NCI-H128 (cell line): ENCODE results near the gene STBD1.
"Not testable (repeated sequence)": the region's sequence is repeated elsewhere in the genome, so short reads cannot be mapped to it uniquely, and the experiment has no call there.

ENCODE experiments used
- DNase-seq: peaks from one replicate; lab custom pipeline; 2025; ENCODE audit not compliant: unreplicated experiment; lab: John Stamatoyannopoulos, UW

Gene STBD1

GRCh38 chr4:76315267-76315918 lies 8.9 kb downstream of the STBD1 start:
- no peak for DNase-seq

DNA sequence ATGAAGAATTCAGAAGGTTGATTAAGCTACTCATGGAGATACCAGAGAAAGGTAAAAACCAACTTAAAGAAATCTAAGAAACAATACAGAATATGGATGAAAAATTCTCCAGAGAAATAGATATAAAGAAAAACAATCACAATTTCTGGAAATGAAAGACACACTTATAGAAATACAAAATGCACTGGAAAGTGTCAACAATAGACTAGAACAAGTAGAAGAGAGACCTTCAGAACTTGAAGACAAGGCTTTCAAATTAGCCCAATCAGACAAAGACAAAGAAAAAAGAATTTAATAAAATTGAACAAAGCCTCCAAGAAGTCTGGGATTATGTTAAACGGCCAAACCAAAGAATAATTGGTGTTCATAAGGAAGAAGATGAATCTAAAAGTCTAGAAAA lies 9.6 kb downstream of the STBD1 start:
- DNase-seq, result no peak

- DNase-seq, result no peak
Measured at GRCh38 chr4:76322236-76322635, 15.7 kb downstream of the STBD1 start.

DNA sequence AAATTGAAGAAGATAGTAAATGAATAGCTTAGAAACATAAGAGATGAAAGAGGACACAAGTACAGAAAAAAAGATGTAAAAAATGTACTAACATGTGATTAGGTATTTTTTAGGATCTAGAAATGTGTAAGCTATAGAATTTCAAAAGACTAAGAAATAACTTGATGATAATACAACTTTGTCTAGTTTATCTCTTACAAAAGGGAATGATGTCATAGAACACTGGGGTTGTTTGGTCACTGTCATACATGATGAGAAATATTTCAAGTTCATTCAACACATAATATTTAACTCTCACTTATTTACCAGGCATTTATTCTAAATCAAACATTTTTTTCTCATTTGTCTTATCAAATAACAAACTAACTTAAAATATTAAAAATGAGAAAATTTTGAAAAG lies 18.5 kb downstream of the STBD1 start:
- no peak for DNase-seq

GRCh38 chr4:76326515-76326914 lies 20.0 kb downstream of the STBD1 start:
- no peak for DNase-seq

DNA sequence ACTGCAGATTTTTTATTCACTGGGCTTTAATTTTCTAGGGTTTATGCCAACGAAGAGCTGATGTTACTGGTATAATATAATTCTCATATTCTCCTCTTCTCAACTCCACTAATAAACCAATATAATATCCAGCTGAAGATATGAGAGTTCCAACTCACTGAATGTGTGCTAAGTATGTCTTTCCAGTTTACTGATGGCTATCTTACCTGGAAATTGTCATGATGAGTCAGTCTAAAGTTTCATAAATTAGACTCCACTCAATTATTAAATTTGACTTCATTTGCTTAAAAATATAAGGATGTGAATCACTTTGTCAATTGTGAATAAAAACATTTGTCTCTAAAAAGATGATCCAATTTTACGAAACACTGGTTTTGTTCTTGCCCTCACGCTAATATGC lies 28.4 kb downstream of the STBD1 start:
- no peak for DNase-seq

- DNase-seq, result no peak
Measured at GRCh38 chr4:76339364-76339763, 32.8 kb downstream of the STBD1 start.

DNA sequence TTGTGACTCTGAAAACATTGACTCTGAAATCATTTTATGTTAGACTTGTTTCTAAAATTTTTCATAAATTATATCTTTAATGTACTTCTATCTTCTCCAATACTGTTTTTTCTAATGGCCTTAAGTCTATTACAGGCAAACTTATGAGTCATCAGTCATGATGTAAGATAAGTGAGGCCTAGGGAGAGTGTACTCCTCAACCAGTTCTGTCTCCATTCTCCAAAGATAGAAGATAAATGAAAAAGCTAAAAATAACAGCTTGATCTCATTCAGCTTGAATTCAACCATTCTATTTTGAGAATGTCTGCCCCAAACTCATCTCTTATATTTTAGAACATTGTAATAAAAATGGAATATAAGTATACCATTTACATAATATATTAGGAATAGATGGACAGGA lies 34.5 kb downstream of the STBD1 start:
- DNase-seq, result no peak

DNA sequence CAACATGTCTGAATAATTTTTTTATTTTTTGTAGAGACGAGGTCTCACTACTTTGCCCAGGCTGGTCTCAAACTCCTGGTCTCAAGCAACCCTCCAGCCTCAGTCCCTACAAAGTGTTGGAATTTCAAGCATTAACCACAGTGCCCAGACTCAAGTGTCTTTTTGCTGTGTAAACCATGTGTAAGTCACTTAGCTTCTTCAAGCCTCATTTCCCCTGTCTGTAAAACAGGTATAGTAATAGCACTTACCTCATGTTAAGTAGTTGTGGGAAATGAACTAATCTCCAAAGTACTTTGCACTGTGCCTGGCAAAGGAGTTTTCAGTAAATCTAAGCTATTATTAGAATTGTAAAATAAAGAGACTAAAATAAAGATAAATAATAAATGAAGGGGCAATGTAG lies 35.7 kb downstream of the STBD1 start:
- DNase-seq, result no peak

- DNase-seq, result no peak
Measured at GRCh38 chr4:76342803-76343202, 36.3 kb downstream of the STBD1 start.

DNA sequence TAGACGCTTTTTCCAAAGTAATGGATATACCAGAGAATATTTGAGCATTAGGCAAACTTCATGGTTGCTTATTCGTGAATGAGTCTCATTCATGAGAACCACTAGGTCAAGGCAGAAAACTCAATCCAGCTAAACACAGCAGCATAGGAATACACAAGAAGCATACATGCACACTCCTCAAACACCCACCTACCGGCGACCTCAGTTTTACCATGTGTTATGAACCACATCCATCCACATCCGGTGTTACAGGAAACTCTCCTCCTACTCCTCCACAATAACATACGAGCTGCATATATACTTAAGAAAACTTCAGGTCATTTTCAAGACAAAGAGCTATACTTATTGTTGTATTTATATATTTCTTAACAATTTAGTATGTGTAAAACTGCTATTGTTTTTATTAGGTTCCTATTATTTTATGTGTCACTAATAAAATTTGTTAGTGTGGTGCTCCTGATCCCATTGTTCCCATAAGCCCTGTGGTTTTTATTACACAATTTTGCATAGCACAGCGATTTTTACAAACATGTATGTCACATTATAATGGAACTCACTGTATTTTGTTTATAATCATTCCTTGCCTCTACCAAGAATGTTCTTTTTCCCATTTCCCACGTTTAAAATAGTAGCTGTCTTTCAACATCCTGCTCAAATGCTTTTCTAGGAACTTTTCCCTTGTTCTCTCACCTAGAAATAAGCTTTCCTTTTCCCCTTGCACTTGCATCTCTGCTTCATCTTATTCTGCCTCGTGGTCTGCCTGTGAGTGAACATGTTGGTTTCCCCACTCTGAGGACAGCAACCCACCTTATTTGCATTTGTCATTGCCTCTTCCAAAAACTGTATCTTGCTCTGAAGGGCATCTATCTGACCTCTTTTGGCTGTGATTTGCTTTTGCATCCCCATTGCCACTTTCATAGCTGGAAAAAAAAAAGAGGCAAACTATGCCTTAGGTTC lies 48.3 kb downstream of the STBD1 start:
- DNase-seq, result no peak

DNA sequence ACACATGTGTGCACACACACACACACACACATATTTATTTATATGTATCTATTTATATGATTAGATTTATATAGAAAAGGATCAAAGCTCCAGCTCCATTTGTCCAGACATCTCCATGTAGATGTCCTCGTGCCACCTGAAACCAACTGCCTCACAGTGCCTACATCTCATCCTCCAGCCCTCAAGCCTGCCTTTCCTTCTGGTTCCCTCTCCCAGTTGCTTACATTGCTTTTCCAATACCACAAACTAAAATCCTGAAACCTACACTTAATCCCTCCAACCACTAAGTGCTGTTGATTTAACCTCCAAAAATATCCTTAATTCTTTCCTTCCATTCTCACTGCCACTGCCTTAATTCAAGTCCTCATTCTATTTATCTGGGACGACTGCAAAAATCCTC lies 51.4 kb downstream of the STBD1 start:
- DNase-seq, result no peak

DNA sequence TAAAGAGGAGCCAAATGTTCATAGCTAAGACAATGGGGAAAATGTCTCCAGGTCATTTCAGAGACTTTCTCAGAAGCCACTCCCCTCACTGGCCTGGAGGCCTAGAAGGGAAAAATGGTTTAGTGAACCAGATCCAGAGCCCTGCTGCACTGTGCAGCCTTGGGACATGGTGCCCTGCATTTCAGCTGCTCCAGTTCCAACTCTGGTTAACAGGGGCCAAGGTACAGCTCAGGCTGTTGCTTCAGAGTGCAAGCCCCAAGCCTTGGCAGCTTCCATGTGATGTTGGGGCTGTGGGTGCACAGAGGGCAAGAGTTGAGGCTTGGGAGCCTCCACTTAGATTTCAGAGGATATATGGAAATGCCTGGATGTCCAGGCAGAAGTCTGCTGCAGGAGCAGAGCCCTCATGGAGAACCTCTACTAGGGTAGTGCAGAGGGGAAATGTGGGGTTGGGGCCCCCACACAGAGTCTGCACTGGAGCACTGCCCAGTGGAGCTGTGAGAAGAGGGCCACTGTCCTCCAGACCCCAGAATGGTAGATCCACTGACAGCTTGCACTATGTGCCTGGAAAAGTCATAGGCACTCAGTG lies 53.4 kb downstream of the STBD1 start:
- not testable (repeated sequence) for DNase-seq
